CMK (cell line): ENCODE measurements around the gene STYX.
"Not testable (repeated sequence)": the region's sequence is repeated elsewhere in the genome, so short reads cannot be mapped to it uniquely, and the experiment has no call there.

Experiments used
- DNase-seq: peaks from one replicate; pipeline ENCODE4 v3.0.0-alpha.2; 2010; ENCODE audit warnings: low read depth

Gene STYX

GRCh38 chr14:52727509-52727908 lies 2.5 kb upstream of the STYX start:
- not testable (repeated sequence) for DNase-seq

- DNase-seq, result not testable (repeated sequence)
Observed at GRCh38 chr14:52729035-52729434, 931 bp upstream of the STYX start.

GRCh38 chr14:52729585-52729924 lies 411 bp upstream of the STYX start:
- DNase-seq, result no peak

GRCh38 chr14:52730709-52731111 lies 744 bp downstream of the STYX start:
- no peak for DNase-seq

GRCh38 chr14:52733824-52734223 lies 3.9 kb downstream of the STYX start:
- no peak for DNase-seq

- no peak for DNase-seq
Observed at GRCh38 chr14:52735921-52736489, 6.0 kb downstream of the STYX start.

- no peak for DNase-seq
Observed at GRCh38 chr14:52738409-52738808, 8.4 kb downstream of the STYX start.

GRCh38 chr14:52740751-52741150 lies 10.8 kb downstream of the STYX start:
- DNase-seq, result no peak

GRCh38 chr14:52741865-52742264 lies 11.9 kb downstream of the STYX start:
- no peak for DNase-seq

GRCh38 chr14:52748647-52749292 lies 18.8 kb downstream of the STYX start:
- DNase-seq, result no peak

GRCh38 chr14:52755607-52756316 lies 25.8 kb downstream of the STYX start:
- no peak for DNase-seq

- no peak for DNase-seq
Observed at GRCh38 chr14:52759145-52759544, 29.2 kb downstream of the STYX start.

GRCh38 chr14:52762923-52763322 lies 33.0 kb downstream of the STYX start:
- DNase-seq, result not testable (repeated sequence)

- DNase-seq, result no peak
Observed at GRCh38 chr14:52767058-52767833, 37.3 kb downstream of the STYX start.

- no peak for DNase-seq
Observed at GRCh38 chr14:52769887-52770286, 39.9 kb downstream of the STYX start.

- DNase-seq, result no peak
Observed at GRCh38 chr14:52776816-52777215, 46.9 kb downstream of the STYX start.

GRCh38 chr14:52778702-52779101 lies 48.7 kb downstream of the STYX start:
- DNase-seq, result no peak

- no peak for DNase-seq
Observed at GRCh38 chr14:52780893-52781292, 50.9 kb downstream of the STYX start.

- no peak for DNase-seq
Observed at GRCh38 chr14:52781629-52782028, 51.7 kb downstream of the STYX start.

GRCh38 chr14:52783206-52783605 lies 53.2 kb downstream of the STYX start:
- no peak for DNase-seq

- DNase-seq, result no peak
Observed at GRCh38 chr14:52786887-52787286, 56.9 kb downstream of the STYX start.

GRCh38 chr14:52789118-52789517 lies 59.2 kb downstream of the STYX start:
- no peak for DNase-seq
